ENCODE results near the gene TTF1.
"Not testable (repeated sequence)": the region's sequence is repeated elsewhere in the genome, so short reads cannot be mapped to it uniquely, and the experiment has no call there.

GRCh38 chr9:132378416-132378815 is 28.2 kb downstream of the TTF1 start:
- not testable (repeated sequence) for TF ChIP-seq CTCF (IDR thresholded peaks at IDR 0.05); CBFB (CRISPR knock-in tag; IDR thresholded peaks at IDR 0.05; ENCODE audit: low read depth)

Measured in WTC11 (cell line).